ENCODE results near the gene CLECL1. TPM values are rescaled to one million over a fixed set of nuclear protein-coding genes. Genes with fewer than 3 reads are reported as not detected.

CLECL1 gene
- total and polyA plus RNA-seq, 2 of the 8 experiments (the other 6 are each of a cell fraction or from before 2014, with no cell fraction given): not detected

DNA sequence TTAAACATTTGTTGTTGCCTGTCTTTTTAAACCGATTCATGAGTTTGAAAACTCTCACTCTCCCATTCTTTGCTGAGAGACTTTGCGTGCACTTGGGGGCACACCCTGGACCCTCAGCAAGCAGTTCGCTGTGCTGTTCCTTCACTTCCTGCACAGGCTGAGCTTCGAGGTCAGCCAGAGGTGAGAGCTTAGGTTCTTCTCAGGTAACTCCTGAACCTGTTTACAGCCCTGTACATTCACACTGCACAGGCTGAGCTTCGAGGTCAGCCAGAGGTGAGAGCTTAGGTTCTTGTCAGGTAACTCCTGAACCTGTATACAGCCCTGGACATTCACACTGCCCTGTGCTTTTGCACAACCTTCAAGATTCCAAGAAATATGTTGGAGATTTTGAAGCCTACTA is 9.8 kb upstream of the CLECL1 start:
- Histone ChIP-seq H3K27me3 (replicated peaks in 1 of 4; ENCODE audit: control insufficient read depth in 3 of 4, extremely low read depth in 1 of 4, insufficient read depth in 3 of 4, low read length in 3 of 4) (no peaks in the 10 kb centered on the region), H3K4me1 (replicated peaks in 1 of 4; ENCODE audit: control insufficient read depth in 3 of 4, insufficient read depth in 4 of 4, low read length in 3 of 4) (no peaks in the 10 kb centered on the region), H3K4me2 (ENCODE audit: insufficient read depth in 1 of 2, low read depth in 2 of 2, low read length in 2 of 2) (no peak overlapping the region), H3K18ac (ENCODE audit: extremely low read depth, low read length) (no peak overlapping the region), H2BK15ac (ENCODE audit: low read length) (no peak overlapping the region; the same call in 1 of the 2 replicates), H2AK5ac (ENCODE audit: low read depth, low read length) (no peak overlapping the region), H3K23me2 (ENCODE audit: low read depth, low read length) (no peaks in the 10 kb centered on the region), H3K79me1 (ENCODE audit: low read depth, low read length) (no peaks in the 10 kb centered on the region), H3K36me3 (ENCODE audit: control insufficient read depth in 2 of 4, insufficient read depth in 4 of 4, low read length in 3 of 4) (no peaks in the 10 kb centered on the region), H2BK5ac (ENCODE audit: low read depth, low read length) (no peak overlapping the region), H2BK120ac (replicated peaks; ENCODE audit: low read depth, low read length) (no peak overlapping the region), H3K56ac (replicated peaks; ENCODE audit: insufficient read length, low read depth, low read length) (no peak overlapping the region), H3K9ac (replicated peaks in 1 of 4; ENCODE audit: extremely low read depth in 1 of 4, low read depth in 3 of 4, low read length in 3 of 4) (no peak overlapping the region), H4K91ac (replicated peaks; ENCODE audit: insufficient read length, low read length) (no peak overlapping the region), H3K9me3 (ENCODE audit: insufficient read depth in 2 of 2, low read depth in 1 of 2, low read length in 1 of 2) (no peaks in the 10 kb centered on the region), H3K14ac (ENCODE audit: insufficient read length) (no peak overlapping the region), H3K23ac (ENCODE audit: insufficient read length) (no peak overlapping the region), H3K4me3 (ENCODE audit: extremely low read depth in 1 of 4, insufficient read depth in 2 of 4, low read depth in 3 of 4, low read length in 4 of 4) (no peak overlapping the region), H2AFZ (ENCODE audit: low read length) (peak overlapping the region; percentile 36; the same call in 1 of the 2 replicates), H3K79me2 (ENCODE audit: control insufficient read depth in 1 of 2, insufficient read depth in 2 of 2, low read length in 2 of 2) (no peaks in the 10 kb centered on the region), H3K4ac (replicated peaks; ENCODE audit: insufficient read length, low read depth, low read length) (no peak overlapping the region), H2BK20ac (ENCODE audit: low read length) (no peak overlapping the region), H3K27ac (ENCODE audit: low read depth, low read length) (no peak overlapping the region), H4K20me1 (replicated peaks in 1 of 2; ENCODE audit: control insufficient read depth in 1 of 2, insufficient read depth in 2 of 2, low read length in 2 of 2) (no peaks in the 10 kb centered on the region), H4K8ac (ENCODE audit: extremely low read depth, insufficient read depth, low read length) (no peak overlapping the region), H4K5ac (ENCODE audit: insufficient read length, low read depth, low read length) (no peak overlapping the region), H2BK12ac (ENCODE audit: low read depth, low read length) (0 out of 2 replicates have a peak overlapping the region, but pooled peaks have one; percentile 35)
- ChIA-PET POLR2A (ENCODE audit: partially characterized antibody) (interaction anchor here (1.1 kb wide), 1 partner anchor 154 kb away, joined by 3 read pairs; no protein-coding TSS in a partner anchor), CTCF (ENCODE audit: partially characterized antibody) (interaction anchor here (0.6 to 2.3 kb wide), 43 partner anchors 8 to 522 kb away, joined by 3 to 24 read pairs (median 4); partner anchors contain the start of genes CD69 and CLECL1)
- TF ChIP-seq CHD1 (IDR thresholded peaks at IDR 0.05; ENCODE audit: low read depth, low read length) (no peak), CHD2 (IDR thresholded peaks at IDR 0.05; ENCODE audit: low read length) (no peak), RBBP5 (IDR thresholded peaks at IDR 0.05; ENCODE audit: borderline replicate concordance, low read depth, low read length) (no peak)
- FAIRE-seq: no peak
- WGBS, 2 experiments (ENCODE audit: extremely low coverage in 1 of 2, insufficient coverage in 1 of 2, insufficient read length in 1 of 2, insufficient replicate concordance in 2 of 2, low coverage in 1 of 2, low lambda C conversion rate in 2 of 2, missing lambda C conversion rate in 1 of 2): 85% methylated on average over 5 of the region's 5 CpGs; no CpG with 5 or more reads in 1 of the 2 experiments
- no peak for DNase-seq (ENCODE audit: low read depth in 1 of 2, low spot score in 2 of 2)
